GM20000 (cell line): ENCODE measurements around the gene CLDN6.
A peak's percentile ranks its signal among the peaks of the same experiment; 100 is the strongest.

Source experiments
- DNase-seq: peaks from one replicate; pipeline ENCODE4 v3.0.0; 2012; ENCODE audit warnings: low spot score
- CTCF ChIP-seq: IDR thresholded peaks from 2 replicates; pipeline ENCODE4 v1.5.1; 2012; ENCODE audit warnings: mild to moderate bottlenecking, control low read depth; ENCODE audit errors: extremely low read depth, missing control alignments

CLDN6 gene

GRCh38 chr16:3007059-3007956, 10.7 kb downstream of the CLDN6 start:
- DNase-seq, result peak; percentile 59

DNA sequence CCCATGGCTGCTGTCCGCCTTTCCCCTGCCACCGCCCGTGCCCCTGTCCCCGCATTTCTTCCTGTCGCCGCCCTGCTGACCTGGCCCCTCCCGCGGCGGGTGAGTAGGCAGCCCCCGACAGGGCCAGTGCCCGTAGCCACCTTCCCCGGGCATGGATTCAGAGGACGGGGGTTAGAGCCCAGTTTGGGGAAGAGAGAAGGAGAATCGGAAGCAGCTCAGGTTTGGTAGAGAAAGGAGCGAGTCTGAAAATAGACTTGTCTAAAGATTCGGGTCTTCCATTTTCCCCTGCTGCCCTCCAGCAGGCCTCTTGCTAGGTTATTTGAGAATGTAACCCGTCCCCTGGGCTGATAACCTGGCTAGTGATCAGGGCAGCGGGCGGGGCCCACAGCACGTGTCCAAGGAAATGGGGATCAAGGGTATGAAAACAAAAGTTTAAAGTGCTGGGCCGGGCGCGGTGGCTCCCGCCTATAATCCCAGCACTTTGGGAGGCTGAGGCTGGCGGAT, 13.2 kb downstream of the CLDN6 start:
- no peak for DNase-seq
- TF ChIP-seq CTCF, result no peak

More at GRCh38 chr16:3007059-3007956, 10.7 kb downstream of the CLDN6 start:
- TF ChIP-seq CTCF, result no peak

- DNase-seq, result no peak
These were observed 13.7 kb downstream of the CLDN6 start for GRCh38 chr16:3004319-3004718.

GRCh38 chr16:3003582-3004270, 14.3 kb downstream of the CLDN6 start:
- peak; percentile 61 for TF ChIP-seq CTCF
- DNase-seq, result peak; percentile 99

More at GRCh38 chr16:3004319-3004718, 13.7 kb downstream of the CLDN6 start:
- no peak for TF ChIP-seq CTCF

GRCh38 chr16:3001316-3001715, 16.7 kb downstream of the CLDN6 start:
- TF ChIP-seq CTCF, result no peak
- no peak for DNase-seq

DNA sequence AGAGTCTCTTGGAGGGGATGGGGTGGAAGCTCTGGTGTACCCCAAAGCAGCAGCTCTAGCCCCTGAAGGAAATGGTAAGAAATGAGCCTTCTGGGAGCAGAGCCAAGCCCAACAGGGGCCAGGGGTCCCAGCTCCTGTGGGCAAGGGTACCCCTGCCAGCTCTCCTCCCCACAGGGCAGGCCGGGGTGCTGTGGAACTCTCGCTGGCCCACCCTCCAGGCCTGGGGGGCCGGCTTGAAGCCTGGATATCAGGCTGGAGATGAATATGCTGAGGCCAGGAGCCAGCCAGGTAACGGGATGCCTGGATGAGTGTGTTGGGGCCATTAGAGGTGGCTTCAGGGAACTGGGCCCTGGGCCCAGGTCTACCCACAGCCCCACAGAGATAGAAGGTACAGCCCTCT, 17.4 kb downstream of the CLDN6 start:
- no peak for DNase-seq
- TF ChIP-seq CTCF, result no peak

GRCh38 chr16:2999929-3000328, 18.1 kb downstream of the CLDN6 start:
- no peak for DNase-seq
- TF ChIP-seq CTCF, result no peak
